ENCODE results near the gene REPS2.
"Not testable (repeated sequence)": the region's sequence is repeated elsewhere in the genome, so short reads cannot be mapped to it uniquely, and the experiment has no call there.

The REPS2 gene

DNA sequence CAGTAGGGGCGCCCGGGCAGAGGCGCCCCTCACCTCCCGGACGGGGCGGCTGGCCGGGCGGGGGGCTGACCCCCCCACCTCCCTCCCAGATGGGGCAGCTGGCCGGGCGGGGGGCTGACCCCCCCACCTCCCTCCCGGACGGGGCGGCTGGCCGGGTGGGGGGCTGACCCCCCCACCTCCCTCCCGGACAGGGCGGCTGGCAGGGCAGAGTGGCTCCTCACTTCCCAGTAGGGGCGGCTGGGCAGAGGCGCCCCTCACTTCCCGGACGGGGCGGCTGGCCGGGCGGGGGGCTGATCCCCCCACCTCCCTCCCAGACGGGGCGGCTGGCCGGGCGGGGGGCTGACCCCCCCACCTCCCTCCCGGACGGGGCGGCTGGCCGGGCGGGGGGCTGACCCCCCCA lies 18.5 kb downstream of the REPS2 start:
- not testable (repeated sequence) for DNase-seq (ENCODE audit: low read depth)

GRCh38 chrX:16966752-16967448 lies 20.4 kb downstream of the REPS2 start:
- DNase-seq (ENCODE audit: low read depth), result no peak

- not testable (repeated sequence) for DNase-seq (ENCODE audit: low read depth)
Measured at GRCh38 chrX:16968753-16969152, 22.3 kb downstream of the REPS2 start.

- DNase-seq (ENCODE audit: low read depth), result no peak
Measured at GRCh38 chrX:16970977-16971376, 24.5 kb downstream of the REPS2 start.

DNA sequence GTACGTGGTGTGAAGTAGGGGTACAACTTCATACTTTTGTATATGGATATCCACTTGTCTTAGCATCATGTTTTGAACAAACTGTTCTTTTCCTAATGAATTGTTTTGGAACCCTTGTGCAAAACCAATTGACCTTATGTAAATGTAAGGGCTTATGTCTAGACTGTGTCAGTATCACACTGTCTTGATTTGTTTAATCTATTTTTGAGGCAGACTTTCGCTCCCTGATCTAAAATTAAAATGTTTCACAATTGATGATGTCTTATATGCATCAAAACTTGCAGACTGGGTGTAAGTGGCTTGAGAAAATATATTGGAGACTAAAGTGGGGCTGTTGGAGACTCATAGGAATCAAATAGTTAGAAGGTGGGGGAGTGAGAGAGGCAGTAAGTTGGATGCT lies 25.2 kb downstream of the REPS2 start:
- no peak for DNase-seq (ENCODE audit: low read depth)

GRCh38 chrX:16975233-16975632 lies 28.8 kb downstream of the REPS2 start:
- no peak for DNase-seq (ENCODE audit: low read depth)

DNA sequence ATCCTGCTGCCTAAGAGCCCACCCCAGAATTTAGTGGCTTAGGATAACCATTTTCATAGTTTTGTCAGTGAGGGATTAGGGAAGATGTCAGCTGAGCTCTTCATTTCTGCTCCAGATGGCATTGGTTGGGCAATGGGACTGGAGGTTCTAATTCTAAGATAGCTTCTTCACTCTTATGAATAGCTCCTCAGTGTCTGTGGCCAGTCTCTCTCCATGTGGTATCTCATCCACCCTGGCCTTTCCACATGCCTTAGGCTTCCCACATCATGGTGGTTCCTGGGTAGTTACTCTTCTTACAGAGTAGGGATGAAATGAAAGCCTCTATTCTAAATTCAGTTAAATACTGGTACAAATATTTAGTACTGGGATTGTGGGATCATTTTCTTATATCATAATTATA lies 31.3 kb downstream of the REPS2 start:
- DNase-seq (ENCODE audit: low read depth), result no peak

GRCh38 chrX:16978193-16978984 lies 31.9 kb downstream of the REPS2 start:
- no peak for DNase-seq (ENCODE audit: low read depth)

DNA sequence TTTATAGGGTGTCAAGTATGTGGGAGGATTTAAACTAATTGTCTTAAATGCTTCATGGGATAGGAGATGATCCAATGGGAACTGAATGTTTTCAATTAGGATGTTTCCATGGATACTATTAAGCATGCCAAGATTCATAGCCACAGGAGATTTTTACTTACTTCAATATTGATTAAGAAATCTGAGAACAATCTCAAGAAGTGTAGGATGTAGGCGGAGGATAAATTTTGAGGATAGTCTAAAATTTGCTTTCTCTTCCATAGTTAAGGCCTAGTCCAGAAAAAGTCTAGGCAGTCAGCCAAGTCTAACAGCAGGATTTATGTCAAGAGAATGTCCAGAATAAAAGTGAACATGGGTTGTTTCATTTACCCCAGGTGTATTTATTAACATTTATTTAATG lies 32.8 kb downstream of the REPS2 start:
- no peak for DNase-seq (ENCODE audit: low read depth)

DNA sequence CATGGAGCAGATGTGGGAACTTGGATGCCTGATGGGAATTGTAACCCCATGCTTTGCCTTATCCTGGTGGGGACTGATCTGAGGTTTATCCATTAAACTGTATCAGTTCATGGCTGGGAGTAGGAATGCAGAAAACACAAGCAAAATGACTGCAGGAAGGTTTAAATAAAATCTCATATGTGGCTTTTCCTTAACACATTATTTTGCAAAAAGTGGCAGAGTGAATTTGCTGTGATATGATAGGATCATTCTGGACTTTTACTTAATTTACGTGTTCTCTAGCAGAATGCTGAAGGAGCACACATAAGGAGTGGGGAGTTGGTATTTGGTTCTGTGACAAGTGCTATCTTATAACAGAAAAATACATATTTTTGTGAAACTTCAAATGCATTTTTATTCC lies 34.8 kb downstream of the REPS2 start:
- no peak for DNase-seq (ENCODE audit: low read depth)

GRCh38 chrX:16981980-16982379 lies 35.5 kb downstream of the REPS2 start:
- DNase-seq (ENCODE audit: low read depth), result no peak

- DNase-seq (ENCODE audit: low read depth), result no peak
Measured at GRCh38 chrX:16983051-16983450, 36.6 kb downstream of the REPS2 start.

GRCh38 chrX:16985286-16985685 lies 38.8 kb downstream of the REPS2 start:
- DNase-seq (ENCODE audit: low read depth), result no peak

DNA sequence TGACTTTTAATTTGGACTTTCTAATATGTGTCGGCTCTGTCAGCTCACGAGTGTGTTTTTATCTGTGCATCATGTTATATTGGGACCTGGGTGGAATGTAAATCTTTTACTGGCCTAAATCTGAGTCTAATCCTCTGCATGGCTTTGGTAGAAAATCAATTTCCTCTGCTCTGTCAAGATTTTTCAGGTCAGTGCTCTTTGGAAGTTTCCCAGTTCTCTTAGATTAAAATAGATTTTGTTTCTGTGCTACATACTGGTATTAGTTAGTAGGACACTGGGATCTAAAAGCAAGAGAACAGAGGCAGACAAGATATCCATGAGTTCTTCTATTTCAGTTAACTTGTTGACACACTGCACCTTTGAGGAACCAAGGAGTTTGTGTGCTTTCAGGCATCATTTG lies 39.7 kb downstream of the REPS2 start:
- no peak for DNase-seq (ENCODE audit: low read depth)

DNA sequence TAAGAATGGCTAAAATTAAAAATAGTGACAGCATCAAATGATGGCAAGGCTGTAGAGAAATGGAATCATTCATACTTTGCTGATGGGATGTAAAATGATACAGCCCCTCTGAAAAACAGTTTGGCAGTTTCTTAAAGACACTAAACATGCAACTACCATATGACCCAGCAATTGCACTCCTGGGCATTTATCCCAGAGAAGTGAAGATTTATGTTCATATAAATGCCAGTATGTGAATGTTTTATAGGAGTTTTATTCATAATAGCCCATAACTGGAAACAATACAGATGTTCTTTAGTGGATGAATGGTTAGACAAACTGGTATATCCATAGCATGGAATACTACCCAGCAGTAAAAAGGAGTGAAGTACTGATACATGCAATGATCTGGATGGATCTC lies 43.3 kb downstream of the REPS2 start:
- DNase-seq (ENCODE audit: low read depth), result no peak

GRCh38 chrX:16990839-16991238 lies 44.4 kb downstream of the REPS2 start:
- DNase-seq (ENCODE audit: low read depth), result no peak

GRCh38 chrX:16992445-16992844 lies 46.0 kb downstream of the REPS2 start:
- no peak for DNase-seq (ENCODE audit: low read depth)

DNA sequence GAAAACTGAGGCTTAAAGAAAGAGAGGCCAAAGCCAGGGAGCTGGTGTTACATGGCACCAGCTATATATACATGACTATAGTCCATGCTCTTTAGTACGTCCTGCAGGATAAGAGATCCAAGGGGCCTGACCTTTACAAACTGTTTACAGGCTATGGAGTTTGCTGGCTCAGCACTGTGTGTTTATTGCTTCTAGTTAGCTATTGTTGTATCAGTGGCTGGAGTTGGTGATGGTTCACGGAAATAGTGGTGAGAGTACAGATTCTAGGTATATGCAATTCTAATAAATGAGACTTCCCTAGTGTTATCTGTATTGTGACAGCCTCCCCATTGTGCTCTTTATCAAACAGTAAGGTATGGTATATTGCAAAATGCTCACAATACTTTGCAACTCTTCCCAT lies 46.5 kb downstream of the REPS2 start:
- no peak for DNase-seq (ENCODE audit: low read depth)

GRCh38 chrX:16993791-16994318 lies 47.4 kb downstream of the REPS2 start:
- no peak for DNase-seq (ENCODE audit: low read depth)

DNA sequence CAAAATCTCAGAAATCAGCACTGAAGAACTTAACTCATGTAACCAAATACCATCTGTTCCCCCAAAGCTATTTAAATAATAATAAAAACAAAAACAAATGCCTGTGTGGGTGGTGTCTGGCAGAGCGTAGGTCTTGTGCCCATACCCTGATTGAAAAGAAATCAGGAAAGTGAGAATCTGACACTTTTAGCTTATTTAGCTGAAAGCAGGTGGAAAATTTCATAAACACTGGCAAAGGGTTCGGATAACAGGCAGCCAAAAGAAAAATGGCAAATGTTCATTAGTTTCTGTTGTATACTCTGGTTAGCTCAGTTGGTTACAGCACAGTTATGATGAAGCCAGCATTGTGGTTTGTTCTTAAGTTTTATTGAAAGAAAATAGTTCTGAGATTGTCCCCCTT lies 48.3 kb downstream of the REPS2 start:
- no peak for DNase-seq (ENCODE audit: low read depth)

GRCh38 chrX:16997313-16997712 lies 50.9 kb downstream of the REPS2 start:
- DNase-seq (ENCODE audit: low read depth), result no peak

GRCh38 chrX:16999275-16999674 lies 52.8 kb downstream of the REPS2 start:
- no peak for DNase-seq (ENCODE audit: low read depth)

DNA sequence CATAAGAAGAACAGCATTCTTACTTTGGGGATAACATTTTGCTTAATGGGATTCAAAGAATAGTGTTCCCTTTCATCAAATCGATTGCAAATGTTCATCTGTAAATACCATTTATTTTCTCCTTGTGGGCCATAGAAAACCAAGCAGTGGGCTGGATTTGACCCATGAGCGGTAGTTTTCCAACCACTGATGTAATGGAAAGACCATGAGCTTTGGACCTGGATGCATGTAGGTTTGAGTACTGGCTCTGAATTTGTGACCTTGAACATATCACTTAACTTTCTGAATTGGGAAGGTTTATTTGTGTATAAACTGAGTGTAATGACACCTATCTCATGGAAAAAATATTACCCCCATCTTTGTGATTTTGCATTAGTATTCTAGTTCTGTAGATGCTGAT lies 54.3 kb downstream of the REPS2 start:
- no peak for DNase-seq (ENCODE audit: low read depth)
